Omental fat pad (tissue), 4 donors: ENCODE data around the gene TLE5. TPM values are rescaled to one million over a fixed set of nuclear protein-coding genes. Genes with fewer than 3 reads are reported as not detected.
"Not testable (repeated sequence)": the region's sequence is repeated elsewhere in the genome, so short reads cannot be mapped to it uniquely, and the experiment has no call there.

Experiments used
- ATAC-seq: fragments of 150-250 bp; one replicate; pipeline ENCODE4 v1.9.1; 2016; ENCODE audit warnings: mild to moderate bottlenecking, moderate library complexity; ENCODE audit not compliant: low FRiP score
- DNase-seq: peaks from one replicate; pipeline ENCODE4 v3.0.0-alpha.2; 2019; ENCODE audit warnings: low spot score
- CTCF ChIP-seq, 3 donors: fragments of 450-650 bp; IDR thresholded peaks; one replicate each; pipeline ENCODE4 v1.5.1; 2016 to 2017; ENCODE audit warnings: antibody characterized with exemption in 3 of 3, mild to moderate bottlenecking in 3 of 3, moderate library complexity in 2 of 3
- total RNA-seq, 4 donors: library from RNA; depleted of rRNA; stranded (reverse); fragments of >200 nt; gene quantifications; one replicate each; pipeline ENCODE4 v1.1.0, GENCODE V29; 2016

TLE5 gene
- total RNA-seq, 4 donors from 2014 or later: 226 to 340 (median 261) TPM

- no peak for DNase-seq
- no peak for ATAC-seq
- TF ChIP-seq CTCF (IDR thresholded peaks at IDR 0.05): no peak
These were observed 21.0 kb downstream of the TLE5 start for GRCh38 chr19:3041327-3041726.

DNA sequence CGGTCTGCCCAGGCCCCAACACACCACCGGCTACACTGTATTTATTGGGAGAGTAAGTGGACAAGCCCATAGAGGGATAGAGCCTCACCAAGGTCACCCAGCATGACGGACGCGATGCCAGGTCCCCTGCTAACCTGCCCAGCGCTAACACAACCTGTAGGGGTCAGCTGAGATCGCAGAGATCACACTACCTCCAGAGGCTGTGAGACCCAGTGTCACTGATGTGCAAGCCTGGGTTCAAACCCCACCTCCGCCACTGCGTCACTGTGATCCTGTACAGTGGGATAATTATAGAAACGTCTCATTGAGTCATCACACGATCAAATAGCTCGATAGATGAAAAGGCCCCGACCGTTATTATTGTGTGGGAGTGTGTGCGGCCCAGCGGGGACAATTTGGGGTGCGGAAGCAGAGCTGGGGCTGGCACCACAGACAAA lies 22.6 kb downstream of the TLE5 start:
- ATAC-seq (no peak), DNase-seq (no peak)
- no peak for TF ChIP-seq CTCF (IDR thresholded peaks at IDR 0.05)

DNA sequence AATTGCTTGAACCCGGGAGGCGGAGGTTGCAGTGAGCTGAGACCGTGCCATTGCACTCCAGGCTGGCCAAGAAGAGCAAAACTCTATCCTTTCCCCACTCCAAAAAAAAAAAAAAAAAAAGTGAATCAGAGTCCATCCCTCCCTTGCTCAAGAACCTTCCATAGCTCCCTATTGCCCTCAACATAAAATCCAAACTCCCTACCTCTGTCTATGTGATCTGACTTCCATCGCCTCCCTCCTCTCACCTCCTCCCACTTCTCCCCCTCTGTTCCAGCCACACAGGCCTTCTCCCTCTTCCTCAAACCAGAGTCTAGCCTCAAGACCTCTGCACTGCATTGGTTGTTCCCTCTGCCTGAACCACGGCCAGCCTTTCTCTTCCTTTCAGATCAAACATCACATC lies 23.2 kb downstream of the TLE5 start:
- no peak for TF ChIP-seq CTCF (IDR thresholded peaks at IDR 0.05)
- no peak for ATAC-seq
- DNase-seq: no peak

GRCh38 chr19:3038214-3038613 lies 24.1 kb downstream of the TLE5 start:
- TF ChIP-seq CTCF (IDR thresholded peaks at IDR 0.05): no peak
- DNase-seq (no peak), ATAC-seq (no peak)

DNA sequence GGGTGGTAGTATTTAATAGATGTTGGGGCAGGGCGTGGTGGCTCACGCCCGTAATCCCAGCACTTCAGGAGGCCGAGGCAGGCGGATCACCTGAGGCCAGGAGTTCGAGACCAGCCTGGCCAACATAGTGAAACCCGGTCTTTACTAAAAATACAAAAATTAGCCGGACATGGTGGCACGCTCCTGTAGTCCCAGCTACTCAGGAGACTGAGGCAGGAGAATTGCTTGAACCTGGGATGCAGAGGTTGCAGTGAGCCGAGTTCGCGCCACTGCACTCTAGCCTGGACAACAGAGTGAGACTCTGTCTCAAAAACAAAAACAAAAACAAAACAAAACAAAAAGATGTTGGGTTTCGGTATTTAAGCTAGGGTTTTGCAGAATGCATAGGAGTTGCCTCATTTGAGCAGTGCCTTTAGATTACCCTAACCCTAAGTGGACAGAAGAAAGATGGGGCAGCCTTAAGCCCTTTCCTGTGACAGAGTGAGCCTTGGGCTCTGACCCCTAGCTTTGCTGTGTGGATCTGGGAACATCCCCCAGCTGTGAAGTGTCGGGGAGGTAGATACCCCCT lies 25.2 kb downstream of the TLE5 start:
- not testable (repeated sequence) for DNase-seq, ATAC-seq

GRCh38 chr19:3036119-3036976 lies 25.9 kb downstream of the TLE5 start:
- ATAC-seq (peak; percentile 86), DNase-seq (peak; percentile 70)
- TF ChIP-seq CTCF (IDR thresholded peaks at IDR 0.05): no peak

DNA sequence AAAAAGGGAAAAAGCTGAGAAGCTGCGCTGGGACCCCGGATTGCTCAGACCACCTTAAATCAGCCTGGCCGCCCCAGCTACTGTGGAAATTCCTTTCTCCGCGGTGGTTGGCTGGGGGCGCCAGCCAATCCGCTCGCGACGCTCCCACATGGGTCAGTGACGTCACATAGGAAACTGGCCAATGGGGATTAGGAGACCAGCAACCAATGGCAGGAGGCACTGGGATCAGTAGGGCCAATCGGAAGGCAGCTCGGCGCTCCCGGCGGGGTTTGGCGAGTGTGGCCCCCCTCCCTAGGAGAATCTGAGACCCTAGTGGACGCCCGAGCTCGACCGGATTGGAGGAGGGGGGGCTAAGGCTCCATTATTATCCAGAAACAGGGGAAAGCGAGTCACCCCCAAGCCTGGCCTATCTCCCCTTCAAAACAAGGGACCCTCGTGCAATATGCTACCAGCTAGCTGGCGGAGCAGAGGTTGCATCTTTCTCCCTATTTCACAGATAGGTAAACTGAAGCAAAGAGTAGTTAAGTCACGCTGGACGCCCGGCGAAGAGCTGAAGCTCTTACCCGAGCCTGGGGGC lies 26.7 kb downstream of the TLE5 start:
- TF ChIP-seq CTCF (IDR thresholded peaks at IDR 0.05): no peak
- peak; percentile 96 for ATAC-seq

More for the DNA sequence above, 26.7 kb downstream of the TLE5 start:
- peak; percentile 91 for DNase-seq
